HepG2 (cell line): ENCODE measurements around the gene FER1L5. TPM values are rescaled to one million over a fixed set of nuclear protein-coding genes. Genes with fewer than 3 reads are reported as not detected.

ENCODE experiments used
- DRAP1 ChIP-seq: IDR thresholded peaks from 2 replicates; pipeline ENCODE4 v1.6.1; 2016; ENCODE audit warnings: missing genetic modification reagents, missing compliant biosample characterization
- ELF4 ChIP-seq: sonication (generic); formaldehyde crosslinking; IDR thresholded peaks from 2 replicates; pipeline ENCODE4 v1.5.0; 2020; ENCODE audit warnings: missing genetic modification reagents, mild to moderate bottlenecking, moderate library complexity, borderline replicate concordance
- GMEB1 ChIP-seq: sonication (generic); formaldehyde crosslinking; IDR thresholded peaks from 2 replicates; pipeline ENCODE4 v1.5.1; 2020; ENCODE audit warnings: missing genetic modification reagents, mild to moderate bottlenecking, borderline replicate concordance
- HNF1A ChIP-seq, 2 experiments: sonication (generic) in 1 of 2; formaldehyde crosslinking in 1 of 2; IDR thresholded peaks; 2 replicates each; pipeline versions ENCODE4 v1.4.0 to v1.6.1; 2016 to 2020; ENCODE audit warnings: borderline replicate concordance in 1 of 2, low read depth in 1 of 2, mild to moderate bottlenecking in 1 of 2, missing genetic modification reagents in 1 of 2
- HOXD1 ChIP-seq: sonication (generic); formaldehyde crosslinking; IDR thresholded peaks from 2 replicates; pipeline ENCODE4 v1.5.0; 2020; ENCODE audit warnings: missing genetic modification reagents
- IKZF1 ChIP-seq: fragments of 450-650 bp; IDR thresholded peaks from 2 replicates; pipeline ENCODE4 v1.7.1; 2016
- MEIS1 ChIP-seq: sonication (generic); formaldehyde crosslinking; IDR thresholded peaks from 2 replicates; pipeline ENCODE4 v1.9.0; 2021; ENCODE audit warnings: mild to moderate bottlenecking, missing genetic modification reagents, moderate library complexity, borderline replicate concordance
- MLXIP ChIP-seq: sonication (generic); formaldehyde crosslinking; IDR thresholded peaks from 2 replicates; pipeline ENCODE4 v1.9.0; 2021; ENCODE audit warnings: missing genetic modification reagents, borderline replicate concordance
- MTA3 ChIP-seq: sonication (generic); formaldehyde crosslinking; IDR thresholded peaks from 2 replicates; pipeline ENCODE4 v1.4.0; 2020; ENCODE audit warnings: missing genetic modification reagents
- PREB ChIP-seq: sonication (generic); formaldehyde crosslinking; IDR thresholded peaks from 2 replicates; pipeline ENCODE4 v1.4.0; 2020; ENCODE audit warnings: missing genetic modification reagents
- SKI ChIP-seq: fragments of 450-650 bp; IDR thresholded peaks from one replicate; pipeline ENCODE4 v1.6.1; 2018; ENCODE audit warnings: mild to moderate bottlenecking; ENCODE audit not compliant: partially characterized antibody
- SP140L ChIP-seq: sonication (generic); formaldehyde crosslinking; IDR thresholded peaks from 2 replicates; pipeline ENCODE4 v1.4.0; 2020; ENCODE audit warnings: missing genetic modification reagents, borderline replicate concordance
- TARDBP ChIP-seq: sonication (generic); formaldehyde crosslinking; IDR thresholded peaks from 2 replicates; pipeline ENCODE4 v1.8.0; 2022; ENCODE audit warnings: mild to moderate bottlenecking, missing genetic modification reagents
- ZNF207 ChIP-seq: fragments of 450-650 bp; IDR thresholded peaks from 2 replicates; pipeline ENCODE4 v1.6.1; 2016; ENCODE audit warnings: antibody characterized with exemption, borderline replicate concordance
- ZNF256 ChIP-seq: sonication (generic); formaldehyde crosslinking; conservative IDR thresholded peaks from 2 replicates; pipeline ENCODE4 v1.4.0; 2020; ENCODE audit warnings: missing genetic modification reagents
- ZNF296 ChIP-seq: sonication (generic); formaldehyde crosslinking; conservative IDR thresholded peaks from 2 replicates; pipeline ENCODE4 v1.5.0; 2020; ENCODE audit warnings: mild to moderate bottlenecking, missing genetic modification reagents
- ZNF562 ChIP-seq: sonication (generic); formaldehyde crosslinking; IDR thresholded peaks from 2 replicates; pipeline ENCODE4 v1.8.0; 2022; ENCODE audit warnings: missing genetic modification reagents, borderline replicate concordance
- polyA plus RNA-seq, 8 experiments: library from polyadenylated mRNA; depleted of rRNA in 3 of 8; stranded (reverse) in 7 of 8; unstranded in 1 of 8; fragments of >200 nt; fragmentation: Illumina TruSeq in 4 of 8; extraction: Trizol in 4 of 8; gene quantifications; 2 replicates each; pipeline versions ENCODE4 v1.2.1 to v1.2.3, GENCODE V29; 2011 to 2016; ENCODE audit warnings: low read depth in 4 of 8, missing spikeins in 1 of 8, mixed read lengths in 1 of 8; ENCODE audit not compliant: insufficient read depth in 1 of 8
- total RNA-seq, 5 experiments: library from RNA; depleted of rRNA; stranded (reverse); fragments of >200 nt; fragmentation: Illumina TruSeq; extraction: Trizol; gene quantifications; 2 replicates each; pipeline ENCODE4 v1.2.3, GENCODE V29; 2016; ENCODE audit warnings: low read depth in 1 of 5

The FER1L5 gene
- total and polyA plus RNA-seq, 2 of the 13 experiments (the other 11 are each of a cell fraction or from before 2014, with no cell fraction given) = 0.02 to 0.08 TPM

GRCh38 chr2:96638144-96639121 lies 4.1 kb upstream of the FER1L5 start, which contains the start of gene KANSL3 (continued):
- TF ChIP-seq MLXIP (CRISPR knock-in tag) (peak; percentile 76; the same call in 1 of the 2 replicates), GMEB1 (CRISPR knock-in tag) (peak; percentile 96), MEIS1 (CRISPR knock-in tag) (peak; percentile 68; the same call in 1 of the 2 replicates), SKI (peak; percentile 89), SP140L (CRISPR knock-in tag) (peak; percentile 87; the same call in 1 of the 2 replicates), ZNF256 (CRISPR knock-in tag) (peak; percentile 77; the same call in 1 of the 2 replicates), ZNF562 (CRISPR knock-in tag) (no peak), MTA3 (CRISPR knock-in tag) (0 out of 2 replicates have a peak, but pooled peaks have one; percentile 65), TARDBP (CRISPR knock-in tag) (peak; percentile 100), DRAP1 (CRISPR knock-in tag) (peak; percentile 88), IKZF1 (no peak), ELF4 (peak; percentile 77; the same call in 1 of the 2 replicates), ZNF207 (no peak), PREB (no peak), HNF1A (IDR thresholded peaks at IDR 0.05; ENCODE audit: low read depth) (peak; percentile 29; the same call in 1 of the 2 replicates), HNF1A (CRISPR knock-in tag; IDR thresholded peaks at IDR 0.05; ENCODE audit: borderline replicate concordance) (peak; percentile 87), ZNF296 (CRISPR knock-in tag) (no peak; the same call in 1 of the 2 replicates), HOXD1 (CRISPR knock-in tag) (peak; percentile 97)
